ENCODE measurements around the gene STIP1. TPM values are rescaled to one million over a fixed set of nuclear protein-coding genes. Genes with fewer than 3 reads are reported as not detected.
A peak's percentile ranks its signal among the peaks of the same experiment; 100 is the strongest.

Gene STIP1
- total RNA-seq, 1 experiment from 2014 or later = 336 TPM

- peaks cover 27 to 52% of the 10 kb centered on the region in 2 experiments for H3K4me1 ChIP-seq (ENCODE audit: control insufficient read depth in 1 of 2, insufficient read depth in 2 of 2, low read length in 2 of 2)
- no peaks in the 10 kb centered on the region for H3K27me3 ChIP-seq (ENCODE audit: insufficient read depth, low read length)
- H3K9ac ChIP-seq (ENCODE audit: low read length) = peak overlapping the region; percentile 87
- no peak for TF ChIP-seq EZH2phosphoT487 (IDR thresholded peaks at IDR 0.05; ENCODE audit: borderline replicate concordance)
- peak; percentile 90; the same call in 1 of the 2 replicates for TF ChIP-seq ZFX (IDR thresholded peaks at IDR 0.05)
- TF ChIP-seq, protein P1, sequence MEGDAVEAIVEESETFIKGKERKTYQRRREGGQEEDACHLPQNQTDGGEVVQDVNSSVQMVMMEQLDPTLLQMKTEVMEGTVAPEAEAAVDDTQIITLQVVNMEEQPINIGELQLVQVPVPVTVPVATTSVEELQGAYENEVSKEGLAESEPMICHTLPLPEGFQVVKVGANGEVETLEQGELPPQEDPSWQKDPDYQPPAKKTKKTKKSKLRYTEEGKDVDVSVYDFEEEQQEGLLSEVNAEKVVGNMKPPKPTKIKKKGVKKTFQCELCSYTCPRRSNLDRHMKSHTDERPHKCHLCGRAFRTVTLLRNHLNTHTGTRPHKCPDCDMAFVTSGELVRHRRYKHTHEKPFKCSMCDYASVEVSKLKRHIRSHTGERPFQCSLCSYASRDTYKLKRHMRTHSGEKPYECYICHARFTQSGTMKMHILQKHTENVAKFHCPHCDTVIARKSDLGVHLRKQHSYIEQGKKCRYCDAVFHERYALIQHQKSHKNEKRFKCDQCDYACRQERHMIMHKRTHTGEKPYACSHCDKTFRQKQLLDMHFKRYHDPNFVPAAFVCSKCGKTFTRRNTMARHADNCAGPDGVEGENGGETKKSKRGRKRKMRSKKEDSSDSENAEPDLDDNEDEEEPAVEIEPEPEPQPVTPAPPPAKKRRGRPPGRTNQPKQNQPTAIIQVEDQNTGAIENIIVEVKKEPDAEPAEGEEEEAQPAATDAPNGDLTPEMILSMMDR (IDR thresholded peaks at IDR 0.05 in 2 of 3, conservative IDR thresholded peaks at IDR 0.05 in 1 of 3; ENCODE audit: borderline replicate concordance in 1 of 3, insufficient read depth in 1 of 3, low read depth in 2 of 3, low read length in 2 of 3) = peak in 2 of 3 experiments; percentile 16 to 40; a peak in 2 of 6 replicates
- no peak for TF ChIP-seq REST (IDR thresholded peaks at IDR 0.05; ENCODE audit: low read depth)
- TF ChIP-seq POLR2AphosphoS5 (IDR thresholded peaks at IDR 0.05; ENCODE audit: low read depth, low read length) = peak; percentile 98
- TF ChIP-seq POLR2A (IDR thresholded peaks at IDR 0.05; ENCODE audit: borderline replicate concordance, extremely low read depth, insufficient read depth, insufficient read length) = peak; percentile 94
- TF ChIP-seq EGR1 (IDR thresholded peaks at IDR 0.05; ENCODE audit: low read depth) = no peak
- no peak for TF ChIP-seq ATF3 (IDR thresholded peaks at IDR 0.05)
- TF ChIP-seq YY1 (IDR thresholded peaks at IDR 0.05; ENCODE audit: extremely low read depth, insufficient replicate concordance, low read depth, low read length) = peak; percentile 15
- TF ChIP-seq EZH2 (IDR thresholded peaks at IDR 0.05) = no peak
- TF ChIP-seq MAX (IDR thresholded peaks at IDR 0.05) = no peak
- TF ChIP-seq CEBPB (IDR thresholded peaks at IDR 0.05; ENCODE audit: low read depth) = no peak
- H3K9me3 ChIP-seq (ENCODE audit: control insufficient read depth in 1 of 2, insufficient read depth in 1 of 2, low read depth in 1 of 2, low read length in 2 of 2) = no peaks in the 10 kb centered on the region
- H2AFZ ChIP-seq (ENCODE audit: low read depth, low read length, poor library complexity, severe bottlenecking) = no peak overlapping the region
- H3K9me2 ChIP-seq (ENCODE audit: insufficient read depth) = no peaks in the 10 kb centered on the region
- H3K36me3 ChIP-seq (ENCODE audit: control insufficient read depth in 1 of 2, insufficient read depth in 2 of 2, low read length in 2 of 2) = peaks cover 3 to 15% of the 10 kb centered on the region in 2 experiments; a peak in 3 of 4 replicates
- H4K20me1 ChIP-seq (ENCODE audit: insufficient read depth) = peaks cover 12% of the 10 kb centered on the region
- ChIA-PET RAD21 (ENCODE audit: low non-redundant PET in 1 of 2, low total read pairs in 2 of 2, uncharacterized antibody in 2 of 2, unreplicated experiment in 2 of 2) (interaction anchor here in 1 of 2 experiments (0.6 to 1.0 kb wide), 2 partner anchors 19 to 169 kb away, joined by 3 read pairs; no protein-coding TSS in a partner anchor), CTCF (interaction anchor here (0.7 to 2.3 kb wide), 6 partner anchors 19 to 171 kb away, joined by 3 to 15 read pairs (median 3); no protein-coding TSS in a partner anchor), POLR2A (interaction anchor here (0.6 to 1.8 kb wide), 24 partner anchors 8 to 489 kb away, joined by 3 to 12 read pairs (median 4); partner anchors contain the start of genes ESRRA, PRDX5 and TRMT112)
- BruUV-seq (replicated peaks) = TSS peak; percentile 76
- intact Hi-C loops (cut with micrococcal nuclease) = loop anchor here (5.0 kb wide), 1 partner anchor 117 kb away; the partner anchor contains the start of gene CATSPERZ
- H3K4me3 ChIP-seq (replicated peaks in 1 of 2; ENCODE audit: low read depth in 1 of 2, low read length in 2 of 2) = peak overlapping the region; percentile 81 to 88
- DNase-seq (ENCODE audit: low read depth, low spot score) (no peak), ATAC-seq (peak; percentile 35)
- H3K4me2 ChIP-seq (ENCODE audit: low read length) = peak overlapping the region; percentile 90
- peak overlapping the region; percentile 90 for H3K27ac ChIP-seq (ENCODE audit: low read depth, low read length)
- H3K79me2 ChIP-seq (ENCODE audit: insufficient read depth, low read length) = peaks cover 26% of the 10 kb centered on the region
These were observed 737 bp upstream of the STIP1 start for GRCh38 chr11:64185175-64185692.

All from HCT116 (cell line).